GM23338 (cell line): Measurements from ENCODE around the gene SH3TC1. TPM values are rescaled to one million over a fixed set of nuclear protein-coding genes. Genes with fewer than 3 reads are reported as not detected.

Experiments used
- ATAC-seq: fragments of 200-7000 bp; cut with Tn5 transposase; 3 replicates; pipeline ENCODE4 v1.9.1; 2020
- DNase-seq: peaks from one replicate; pipeline ENCODE4 v3.0.0-alpha.2; 2015; ENCODE audit warnings: low spot score
- H2AFZ ChIP-seq: fragments of 200-600 bp; sonication (generic); 2 replicates; pipeline ENCODE4 v1.8.0; 2016; ENCODE audit warnings: antibody characterized with exemption, mild to moderate bottlenecking, moderate library complexity
- H3F3A ChIP-seq: fragments of 200-600 bp; sonication (generic); replicated peaks from 2 replicates; pipeline ENCODE4 v1.8.0; 2017; ENCODE audit warnings: antibody characterized with exemption, mixed run types, low read depth
- H3K27ac ChIP-seq: fragments of 200-600 bp; sonication (generic); 2 replicates; pipeline ENCODE4 v1.6.1; 2016; ENCODE audit warnings: low read depth
- H3K27me3 ChIP-seq: fragments of 200-600 bp; sonication (generic); 2 replicates; pipeline ENCODE4 v1.8.0; 2016; ENCODE audit warnings: mild to moderate bottlenecking, mixed run types, moderate library complexity; ENCODE audit not compliant: insufficient read depth
- H3K36me3 ChIP-seq: fragments of 200-600 bp; sonication (generic); 2 replicates; pipeline ENCODE4 v1.8.0; 2016; ENCODE audit warnings: mild to moderate bottlenecking; ENCODE audit not compliant: insufficient read depth
- H3K4me1 ChIP-seq: fragments of 200-600 bp; sonication (generic); 2 replicates; pipeline ENCODE4 v1.8.0; 2016; ENCODE audit warnings: mild to moderate bottlenecking, moderate library complexity; ENCODE audit not compliant: insufficient read depth
- H3K4me2 ChIP-seq: fragments of 200-600 bp; sonication (generic); 2 replicates; pipeline ENCODE4 v1.7.1; 2017; ENCODE audit warnings: mixed run types
- H3K4me3 ChIP-seq: fragments of 200-600 bp; sonication (generic); 2 replicates; pipeline ENCODE4 v1.6.1; 2016; ENCODE audit warnings: mixed run types
- H3K79me2 ChIP-seq: fragments of 200-600 bp; sonication (generic); replicated peaks from 2 replicates; pipeline ENCODE4 v1.8.0; 2017; ENCODE audit warnings: mild to moderate bottlenecking; ENCODE audit not compliant: insufficient read depth
- H3K9me2 ChIP-seq: fragments of 200-600 bp; sonication (generic); 2 replicates; pipeline ENCODE4 v1.8.0; 2017; ENCODE audit not compliant: insufficient read depth
- H4K20me1 ChIP-seq: fragments of 200-600 bp; sonication (generic); replicated peaks from 2 replicates; pipeline ENCODE4 v1.8.0; 2017; ENCODE audit warnings: mild to moderate bottlenecking; ENCODE audit not compliant: insufficient read depth
- H3K27ac Mint-ChIP-seq: 2 replicates; pipeline ENCODE4 v1.8.0; 2020; ENCODE audit warnings: inconsistent platforms, mild to moderate bottlenecking, moderate library complexity, mixed read lengths
- H3K27me3 Mint-ChIP-seq: 3 replicates; pipeline ENCODE4 v1.8.0; 2022; ENCODE audit warnings: low read depth, mild to moderate bottlenecking, moderate library complexity, mixed read lengths, inconsistent platforms; ENCODE audit not compliant: insufficient read depth, poor library complexity
- H3K36me3 Mint-ChIP-seq: 3 replicates; pipeline ENCODE4 v1.8.0; 2021; ENCODE audit warnings: low read depth, mild to moderate bottlenecking, inconsistent platforms, moderate library complexity, mixed read lengths
- H3K4me1 Mint-ChIP-seq: 3 replicates; pipeline ENCODE4 v1.8.0; 2020; ENCODE audit warnings: mild to moderate bottlenecking, inconsistent platforms, mixed read lengths
- H3K4me3 Mint-ChIP-seq: 3 replicates; pipeline ENCODE4 v1.8.0; 2021; ENCODE audit warnings: moderate library complexity, mild to moderate bottlenecking, inconsistent platforms, mixed read lengths
- H3K9me3 Mint-ChIP-seq: 3 replicates; pipeline ENCODE4 v1.8.0; 2020; ENCODE audit warnings: moderate library complexity, mild to moderate bottlenecking, inconsistent platforms, mixed read lengths
- CREB1 ChIP-seq: fragments of 250-450 bp; sonication (Bioruptor Pico); IDR thresholded peaks from 2 replicates; pipeline ENCODE4 v1.5.0; 2020; ENCODE audit warnings: low read depth, mild to moderate bottlenecking, moderate library complexity
- JUNB ChIP-seq: IDR thresholded peaks from one replicate; pipeline ENCODE4 v1.6.1; 2016; ENCODE audit warnings: antibody characterized with exemption; ENCODE audit not compliant: unreplicated experiment
- NANOG ChIP-seq: IDR thresholded peaks from 2 replicates; pipeline ENCODE4 v1.6.1; 2016; ENCODE audit warnings: antibody characterized with exemption, borderline replicate concordance
- STAT1 ChIP-seq: IDR thresholded peaks from one replicate; pipeline ENCODE4 v1.6.1; 2016; ENCODE audit warnings: antibody characterized with exemption; ENCODE audit not compliant: unreplicated experiment
- ZNF114 ChIP-seq: fragments of 250-450 bp; sonication (Bioruptor Pico); IDR thresholded peaks from 2 replicates; pipeline ENCODE4 v1.5.0; 2020; ENCODE audit warnings: mild to moderate bottlenecking, moderate library complexity
- ZNF462 ChIP-seq: fragments of 250-450 bp; sonication (Bioruptor Pico); IDR thresholded peaks from 2 replicates; pipeline ENCODE4 v1.5.0; 2020; ENCODE audit warnings: mild to moderate bottlenecking, moderate library complexity
- polyA plus RNA-seq: library from polyadenylated mRNA; unstranded; fragments of >200 nt; fragmentation: Nextera tagmentation; extraction: Ambion mirVana; gene quantifications from 2 replicates; pipeline ENCODE4 v1.2.1, GENCODE V29; 2016
- total RNA-seq: library from RNA; depleted of rRNA; stranded (reverse); fragments of >200 nt; shearing (Covaris generic); gene quantifications from 2 replicates; pipeline ENCODE4 v1.2.3, GENCODE V29; 2014
- TF ChIP-seq, protein P1 (sequence below): IDR thresholded peaks from one replicate; pipeline ENCODE4 v1.6.1; 2018; ENCODE audit warnings: antibody characterized with exemption; ENCODE audit not compliant: unreplicated experiment

Gene SH3TC1
- total and polyA plus RNA-seq, 2 experiments from 2014 or later: 0.07 TPM; not detected in 1

GRCh38 chr4:8189551-8190466 is 9.3 kb upstream of the SH3TC1 start (continued):
- TF ChIP-seq ZNF462 (CRISPR knock-in tag) (no peak), JUNB (no peak), ZNF114 (CRISPR knock-in tag) (no peak), CREB1 (no peak), STAT1 (no peak)

- Histone ChIP-seq H3F3A (no peaks in the 10 kb centered on the region), H3K9me2 (no peaks in the 10 kb centered on the region), H3K36me3 (no peaks in the 10 kb centered on the region), H3K4me2 (no peak overlapping the region), H2AFZ (0 out of 2 replicates have a peak overlapping the region, but pooled peaks have one; percentile 10), H3K27ac (no peak overlapping the region), H3K27me3 (no peaks in the 10 kb centered on the region), H3K79me2 (no peaks in the 10 kb centered on the region), H4K20me1 (no peaks in the 10 kb centered on the region), H3K4me1 (no peaks in the 10 kb centered on the region), H3K4me3 (no peak overlapping the region)
- no peaks in the 10 kb centered on the region for H3K36me3 Mint-ChIP-seq
- H3K4me3 Mint-ChIP-seq: no peak overlapping the region
- H3K27ac Mint-ChIP-seq: no peak overlapping the region; the same call in 1 of the 2 replicates
- H3K27me3 Mint-ChIP-seq: peaks cover 6% of the 10 kb centered on the region
- H3K9me3 Mint-ChIP-seq: no peaks in the 10 kb centered on the region
- H3K4me1 Mint-ChIP-seq: peaks cover 10% of the 10 kb centered on the region; the same call in 2 of the 3 replicates
- no peak for DNase-seq
- ATAC-seq: no peak
- TF ChIP-seq, protein P1, sequence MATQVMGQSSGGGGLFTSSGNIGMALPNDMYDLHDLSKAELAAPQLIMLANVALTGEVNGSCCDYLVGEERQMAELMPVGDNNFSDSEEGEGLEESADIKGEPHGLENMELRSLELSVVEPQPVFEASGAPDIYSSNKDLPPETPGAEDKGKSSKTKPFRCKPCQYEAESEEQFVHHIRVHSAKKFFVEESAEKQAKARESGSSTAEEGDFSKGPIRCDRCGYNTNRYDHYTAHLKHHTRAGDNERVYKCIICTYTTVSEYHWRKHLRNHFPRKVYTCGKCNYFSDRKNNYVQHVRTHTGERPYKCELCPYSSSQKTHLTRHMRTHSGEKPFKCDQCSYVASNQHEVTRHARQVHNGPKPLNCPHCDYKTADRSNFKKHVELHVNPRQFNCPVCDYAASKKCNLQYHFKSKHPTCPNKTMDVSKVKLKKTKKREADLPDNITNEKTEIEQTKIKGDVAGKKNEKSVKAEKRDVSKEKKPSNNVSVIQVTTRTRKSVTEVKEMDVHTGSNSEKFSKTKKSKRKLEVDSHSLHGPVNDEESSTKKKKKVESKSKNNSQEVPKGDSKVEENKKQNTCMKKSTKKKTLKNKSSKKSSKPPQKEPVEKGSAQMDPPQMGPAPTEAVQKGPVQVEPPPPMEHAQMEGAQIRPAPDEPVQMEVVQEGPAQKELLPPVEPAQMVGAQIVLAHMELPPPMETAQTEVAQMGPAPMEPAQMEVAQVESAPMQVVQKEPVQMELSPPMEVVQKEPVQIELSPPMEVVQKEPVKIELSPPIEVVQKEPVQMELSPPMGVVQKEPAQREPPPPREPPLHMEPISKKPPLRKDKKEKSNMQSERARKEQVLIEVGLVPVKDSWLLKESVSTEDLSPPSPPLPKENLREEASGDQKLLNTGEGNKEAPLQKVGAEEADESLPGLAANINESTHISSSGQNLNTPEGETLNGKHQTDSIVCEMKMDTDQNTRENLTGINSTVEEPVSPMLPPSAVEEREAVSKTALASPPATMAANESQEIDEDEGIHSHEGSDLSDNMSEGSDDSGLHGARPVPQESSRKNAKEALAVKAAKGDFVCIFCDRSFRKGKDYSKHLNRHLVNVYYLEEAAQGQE: no peak
- TF ChIP-seq NANOG (no peak), JUNB (no peak)
These were observed 7.8 kb upstream of the SH3TC1 start for GRCh38 chr4:8191136-8191747.
